Measurements from ENCODE around the gene TM9SF1. TPM values are rescaled to one million over a fixed set of nuclear protein-coding genes. Genes with fewer than 3 reads are reported as not detected.

Gene TM9SF1
- total and polyA plus RNA-seq, 2 of the 13 experiments (the other 11 are each of a cell fraction or from before 2014, with no cell fraction given) = 83.2 to 110 TPM

DNA sequence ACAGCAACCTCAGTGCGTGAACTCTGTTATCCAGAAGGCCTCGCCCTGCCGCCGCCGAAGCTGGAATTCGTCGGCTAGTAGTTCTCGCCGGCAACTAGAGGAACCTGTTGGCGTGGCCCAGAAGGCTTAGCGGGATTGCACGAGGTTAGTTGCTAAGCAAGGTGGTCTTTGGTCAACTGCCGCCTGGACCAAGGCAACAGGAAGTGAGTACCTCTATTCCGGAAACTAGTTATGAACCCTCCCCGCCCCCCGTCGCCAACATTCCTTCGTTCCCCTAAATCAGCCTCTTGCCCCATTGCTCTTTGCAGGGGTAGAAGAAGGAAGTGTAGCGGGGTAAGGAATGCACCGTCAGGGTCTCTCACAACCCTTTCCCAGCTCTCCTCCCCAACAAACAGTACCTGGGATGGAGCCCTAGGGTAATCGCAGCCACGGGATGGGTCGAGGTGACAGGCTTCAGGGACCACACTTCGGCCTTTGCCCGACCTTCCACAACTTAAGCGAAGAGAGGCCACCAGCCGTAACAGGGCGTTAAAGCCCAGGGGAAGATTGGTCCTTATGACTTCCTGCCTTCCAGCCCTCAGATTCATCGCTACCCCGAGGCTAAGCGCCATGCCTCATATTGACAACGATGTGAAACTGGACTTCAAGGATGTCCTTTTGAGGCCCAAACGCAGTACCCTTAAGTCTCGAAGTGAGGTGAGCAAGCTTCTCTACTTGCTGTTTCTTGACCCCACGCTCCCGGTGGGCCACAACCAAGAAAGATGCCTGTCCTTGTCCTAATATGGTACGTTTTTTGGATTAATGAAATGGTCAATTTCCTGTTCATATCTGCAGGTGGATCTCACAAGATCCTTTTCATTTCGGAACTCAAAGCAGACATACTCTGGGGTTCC lies 37.6 kb upstream of the TM9SF1 start, which contains the start of gene GMPR2:
GMPR2 (plus strand) TSS at position 285 of the 893 bp plus-strand sequence; CDS start at position 610, 325 bp downstream.
- TSS peak; percentile 70 for BruUV-seq (replicated peaks)
- intact Hi-C loops (cut with micrococcal nuclease; ENCODE audit: unreplicated experiment) = loop anchor here (1.0 to 10.0 kb wide), 3 partner anchors 17 to 1192 kb away; partner anchors contain the start of genes IPO4 and MDP1
- Histone ChIP-seq H4K20me1 (ENCODE audit: insufficient read depth, low read length) (peaks cover 7% of the 10 kb centered on the region; the same call in 1 of the 2 replicates), H3K27ac (ENCODE audit: extremely low read length, insufficient read depth, low read length) (peak within 1 kb of the TSS; percentile 84), H3K9ac (ENCODE audit: insufficient read depth, low read depth, low read length) (peak within 1 kb of the TSS; percentile 91), H3K4me1 (ENCODE audit: insufficient read depth, low read length) (peaks cover 44% of the 10 kb centered on the region), H3K4me2 (ENCODE audit: low read depth, low read length) (peak within 1 kb of the TSS; percentile 96), H3K4me3 (replicated peaks in 1 of 3; ENCODE audit: insufficient read depth in 1 of 3, low read depth in 2 of 3, low read length in 3 of 3) (peak within 1 kb of the TSS; percentile 83 to 91 (median 85)), H3K36me3 (replicated peaks in 1 of 2; ENCODE audit: control insufficient read depth in 1 of 2, insufficient read depth in 2 of 2, low read length in 2 of 2) (peaks cover 22 to 45% of the 10 kb centered on the region in 2 experiments), H3K79me2 (ENCODE audit: insufficient read depth, low read length) (peaks cover 57% of the 10 kb centered on the region), H3K27me3 (ENCODE audit: control insufficient read depth in 1 of 2, insufficient read depth in 2 of 2, low read length in 2 of 2) (peaks cover 0 to 4% of the 10 kb centered on the region in 2 experiments; a peak in 1 of 5 replicates), H3K9me3 (ENCODE audit: low read length) (no peaks in the 10 kb centered on the region), H2AFZ (ENCODE audit: low read length) (peak within 1 kb of the TSS; percentile 97)
- peak; percentile 86 for FAIRE-seq
- CTCF ChIA-PET (ENCODE audit: low intra/inter-chr PET ratio, low total read pairs) = interaction anchor here (2.6 kb wide), 1 partner anchor 17 kb away, joined by 7 read pairs; the partner anchor contains the start of gene MDP1
- no peak for DNase-seq (ENCODE audit: low spot score)
- in situ Hi-C loops (cut with HindIII; ENCODE audit: extremely low pct_ligation_motif_present, low pct_unique_long_range_greater_than_20kb) = no loop called here
- POLR2A ChIA-PET = interaction anchor here (0.7 to 18.0 kb wide), 8 partner anchors 9 to 931 kb away, joined by 3 to 850 read pairs (median 14); partner anchors contain the start of genes CHMP4A, CIDEB, DHRS1 and LTB4R
- ATAC-seq = peak; percentile 80
- 4% methylated on average over 35 of the region's 38 CpGs for WGBS (ENCODE audit: low lambda C conversion rate)
- TF ChIP-seq HNF4A (CRISPR knock-in tag; IDR thresholded peaks at IDR 0.05) (peak; percentile 85), NR2F6 (IDR thresholded peaks at IDR 0.05) (no peak; the same call in 1 of the 2 replicates), NR2F6 (CRISPR knock-in tag; IDR thresholded peaks at IDR 0.05) (no peak; the same call in 1 of the 2 replicates), ZNF761 (CRISPR knock-in tag; conservative IDR thresholded peaks at IDR 0.05) (peak; percentile 98; the same call in 1 of the 2 replicates), TOPORS (CRISPR knock-in tag; IDR thresholded peaks at IDR 0.05) (peak; percentile 87), ZNF75D (CRISPR knock-in tag; IDR thresholded peaks at IDR 0.05; ENCODE audit: borderline replicate concordance) (peak; percentile 88; the same call in 1 of the 2 replicates), SOX5 (CRISPR knock-in tag; IDR thresholded peaks at IDR 0.05; ENCODE audit: borderline replicate concordance) (peak; percentile 37), DR1 (CRISPR knock-in tag; IDR thresholded peaks at IDR 0.05) (peak; percentile 80; the same call in 1 of the 2 replicates), CCDC6 (CRISPR knock-in tag; IDR thresholded peaks at IDR 0.05) (no peak), FOXM1 (CRISPR knock-in tag; IDR thresholded peaks at IDR 0.05) (no peak), RNF2 (conservative IDR thresholded peaks at IDR 0.05; ENCODE audit: low read depth) (peak; percentile 89)
- TF ChIP-seq, protein P1, sequence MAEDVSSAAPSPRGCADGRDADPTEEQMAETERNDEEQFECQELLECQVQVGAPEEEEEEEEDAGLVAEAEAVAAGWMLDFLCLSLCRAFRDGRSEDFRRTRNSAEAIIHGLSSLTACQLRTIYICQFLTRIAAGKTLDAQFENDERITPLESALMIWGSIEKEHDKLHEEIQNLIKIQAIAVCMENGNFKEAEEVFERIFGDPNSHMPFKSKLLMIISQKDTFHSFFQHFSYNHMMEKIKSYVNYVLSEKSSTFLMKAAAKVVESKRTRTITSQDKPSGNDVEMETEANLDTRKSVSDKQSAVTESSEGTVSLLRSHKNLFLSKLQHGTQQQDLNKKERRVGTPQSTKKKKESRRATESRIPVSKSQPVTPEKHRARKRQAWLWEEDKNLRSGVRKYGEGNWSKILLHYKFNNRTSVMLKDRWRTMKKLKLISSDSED (CRISPR knock-in tag; IDR thresholded peaks at IDR 0.05) = no peak
- TF ChIP-seq, protein P2, sequence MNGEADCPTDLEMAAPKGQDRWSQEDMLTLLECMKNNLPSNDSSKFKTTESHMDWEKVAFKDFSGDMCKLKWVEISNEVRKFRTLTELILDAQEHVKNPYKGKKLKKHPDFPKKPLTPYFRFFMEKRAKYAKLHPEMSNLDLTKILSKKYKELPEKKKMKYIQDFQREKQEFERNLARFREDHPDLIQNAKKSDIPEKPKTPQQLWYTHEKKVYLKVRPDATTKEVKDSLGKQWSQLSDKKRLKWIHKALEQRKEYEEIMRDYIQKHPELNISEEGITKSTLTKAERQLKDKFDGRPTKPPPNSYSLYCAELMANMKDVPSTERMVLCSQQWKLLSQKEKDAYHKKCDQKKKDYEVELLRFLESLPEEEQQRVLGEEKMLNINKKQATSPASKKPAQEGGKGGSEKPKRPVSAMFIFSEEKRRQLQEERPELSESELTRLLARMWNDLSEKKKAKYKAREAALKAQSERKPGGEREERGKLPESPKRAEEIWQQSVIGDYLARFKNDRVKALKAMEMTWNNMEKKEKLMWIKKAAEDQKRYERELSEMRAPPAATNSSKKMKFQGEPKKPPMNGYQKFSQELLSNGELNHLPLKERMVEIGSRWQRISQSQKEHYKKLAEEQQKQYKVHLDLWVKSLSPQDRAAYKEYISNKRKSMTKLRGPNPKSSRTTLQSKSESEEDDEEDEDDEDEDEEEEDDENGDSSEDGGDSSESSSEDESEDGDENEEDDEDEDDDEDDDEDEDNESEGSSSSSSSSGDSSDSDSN (CRISPR knock-in tag; IDR thresholded peaks at IDR 0.05) = no peak; the same call in 1 of the 2 replicates
- TF ChIP-seq, protein P3, sequence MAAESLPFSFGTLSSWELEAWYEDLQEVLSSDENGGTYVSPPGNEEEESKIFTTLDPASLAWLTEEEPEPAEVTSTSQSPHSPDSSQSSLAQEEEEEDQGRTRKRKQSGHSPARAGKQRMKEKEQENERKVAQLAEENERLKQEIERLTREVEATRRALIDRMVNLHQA (CRISPR knock-in tag; IDR thresholded peaks at IDR 0.05) = peak; percentile 33; the same call in 1 of the 2 replicates
- TF ChIP-seq, protein P4, sequence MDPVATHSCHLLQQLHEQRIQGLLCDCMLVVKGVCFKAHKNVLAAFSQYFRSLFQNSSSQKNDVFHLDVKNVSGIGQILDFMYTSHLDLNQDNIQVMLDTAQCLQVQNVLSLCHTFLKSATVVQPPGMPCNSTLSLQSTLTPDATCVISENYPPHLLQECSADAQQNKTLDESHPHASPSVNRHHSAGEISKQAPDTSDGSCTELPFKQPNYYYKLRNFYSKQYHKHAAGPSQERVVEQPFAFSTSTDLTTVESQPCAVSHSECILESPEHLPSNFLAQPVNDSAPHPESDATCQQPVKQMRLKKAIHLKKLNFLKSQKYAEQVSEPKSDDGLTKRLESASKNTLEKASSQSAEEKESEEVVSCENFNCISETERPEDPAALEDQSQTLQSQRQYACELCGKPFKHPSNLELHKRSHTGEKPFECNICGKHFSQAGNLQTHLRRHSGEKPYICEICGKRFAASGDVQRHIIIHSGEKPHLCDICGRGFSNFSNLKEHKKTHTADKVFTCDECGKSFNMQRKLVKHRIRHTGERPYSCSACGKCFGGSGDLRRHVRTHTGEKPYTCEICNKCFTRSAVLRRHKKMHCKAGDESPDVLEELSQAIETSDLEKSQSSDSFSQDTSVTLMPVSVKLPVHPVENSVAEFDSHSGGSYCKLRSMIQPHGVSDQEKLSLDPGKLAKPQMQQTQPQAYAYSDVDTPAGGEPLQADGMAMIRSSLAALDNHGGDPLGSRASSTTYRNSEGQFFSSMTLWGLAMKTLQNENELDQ (CRISPR knock-in tag; IDR thresholded peaks at IDR 0.05; ENCODE audit: borderline replicate concordance) = peak; percentile 83
- TF ChIP-seq, protein P5, sequence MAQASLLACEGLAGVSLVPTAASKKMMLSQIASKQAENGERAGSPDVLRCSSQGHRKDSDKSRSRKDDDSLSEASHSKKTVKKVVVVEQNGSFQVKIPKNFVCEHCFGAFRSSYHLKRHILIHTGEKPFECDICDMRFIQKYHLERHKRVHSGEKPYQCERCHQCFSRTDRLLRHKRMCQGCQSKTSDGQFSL (CRISPR knock-in tag; IDR thresholded peaks at IDR 0.05) = peak; percentile 11; the same call in 1 of the 2 replicates
